ENCODE data around the gene PPM1F. TPM values are rescaled to one million over a fixed set of nuclear protein-coding genes. Genes with fewer than 3 reads are reported as not detected.
A peak's percentile ranks its signal among the peaks of the same experiment; 100 is the strongest.
"Not testable (repeated sequence)": the region's sequence is repeated elsewhere in the genome, so short reads cannot be mapped to it uniquely, and the experiment has no call there.

The PPM1F gene
- total and polyA plus RNA-seq, 10 donors: 13.6 to 103 (median 76.4) TPM

- no peak overlapping the region for H3K27ac ChIP-seq
- DNase-seq: no peak
- H3K4me1 ChIP-seq: peaks cover 0 to 18% (median 5%) of the 10 kb centered on the region in 6 donors
- H3K9me3 ChIP-seq: no peaks in the 10 kb centered on the region
- WGBS, 5 donors: 83 to 94% (median 88%) methylated on average over 5 to 6 of the region's 6 CpGs
- H3K27me3 ChIP-seq (replicated peaks in 1 of 7): no peaks in the 10 kb centered on the region
- H3K36me3 ChIP-seq: peaks cover 0 to 44% (median 20%) of the 10 kb centered on the region in 6 donors
- H3K4me3 ChIP-seq: no peak overlapping the region
- intact Hi-C loops (cut with DNase I; ENCODE audit: low total_unique reads): no loop called here
- TF ChIP-seq CTCF (IDR thresholded peaks at IDR 0.05 in 8 of 11, conservative IDR thresholded peaks at IDR 0.05 in 3 of 11): no peak
- TF ChIP-seq POLR2AphosphoS5 (IDR thresholded peaks at IDR 0.05): no peak
- TF ChIP-seq POLR2A (IDR thresholded peaks at IDR 0.05): no peak
These were observed 34.7 kb downstream of the PPM1F start for GRCh38 chr22:21917959-21918261.

GRCh38 chr22:21917181-21917958 lies 35.3 kb downstream of the PPM1F start:
- Histone ChIP-seq H3K4me3 (no peak overlapping the region), H3K27ac (no peak overlapping the region), H3K27me3 (replicated peaks in 1 of 7) (no peaks in the 10 kb centered on the region), H3K4me1 (peaks cover 0 to 18% (median 5%) of the 10 kb centered on the region in 6 donors), H3K36me3 (peaks cover 0 to 39% (median 17%) of the 10 kb centered on the region in 6 donors), H3K9me3 (no peaks in the 10 kb centered on the region)
- 60 to 83% (median 74%) methylated on average over 15 to 17 of the region's 17 CpGs for WGBS, 5 donors
- TF ChIP-seq POLR2AphosphoS5 (IDR thresholded peaks at IDR 0.05): peak in 2 of 3 donors; percentile 19 to 24
- TF ChIP-seq CTCF (IDR thresholded peaks at IDR 0.05 in 8 of 11, conservative IDR thresholded peaks at IDR 0.05 in 3 of 11): no peak
- intact Hi-C loops (cut with DNase I; ENCODE audit: low total_unique reads): no loop called here
- no peak for DNase-seq

DNA sequence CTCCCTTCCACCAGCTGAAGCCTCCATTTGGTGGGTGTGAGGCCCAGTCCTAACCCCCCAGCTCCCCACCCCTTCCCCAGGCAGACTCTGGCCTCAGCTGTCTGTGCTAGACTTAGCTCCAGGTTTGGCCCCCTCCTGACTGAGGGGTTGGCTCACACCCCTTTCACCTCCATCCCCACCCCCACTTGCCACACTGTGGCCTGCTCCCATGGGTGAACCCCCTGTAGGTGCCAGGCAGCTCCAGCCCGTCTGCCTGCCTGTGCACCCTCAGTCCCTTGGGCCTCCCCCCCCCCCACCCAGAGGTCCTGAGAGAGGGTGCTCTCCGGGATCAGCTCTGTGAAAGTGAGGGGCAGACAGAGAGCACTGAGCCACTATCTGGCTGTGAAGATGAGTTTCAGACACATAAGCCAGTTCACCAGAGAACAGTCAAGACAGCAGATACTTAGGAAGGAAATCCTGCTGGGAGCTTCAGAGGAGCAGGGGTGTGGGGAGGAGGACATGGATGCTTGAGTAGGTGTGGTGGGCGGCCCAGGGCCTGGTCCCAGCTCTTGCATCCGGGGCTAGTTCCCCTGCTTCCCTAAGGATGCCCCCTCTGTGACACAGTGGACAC lies 36.2 kb downstream of the PPM1F start:
- Histone ChIP-seq H3K36me3 (peaks cover 0 to 30% (median 13%) of the 10 kb centered on the region in 6 donors), H3K4me1 (peaks cover 0 to 13% (median 5%) of the 10 kb centered on the region in 6 donors), H3K9me3 (no peaks in the 10 kb centered on the region), H3K27ac (no peak overlapping the region), H3K4me3 (no peak overlapping the region), H3K27me3 (replicated peaks in 1 of 7) (no peaks in the 10 kb centered on the region)
- 72 to 86% (median 80%) methylated on average over 4 of the region's 4 CpGs for WGBS, 5 donors
- TF ChIP-seq CTCF (IDR thresholded peaks at IDR 0.05 in 8 of 11, conservative IDR thresholded peaks at IDR 0.05 in 3 of 11): no peak
- TF ChIP-seq POLR2A (IDR thresholded peaks at IDR 0.05): no peak
- TF ChIP-seq POLR2AphosphoS5 (IDR thresholded peaks at IDR 0.05): no peak
- DNase-seq: no peak
- intact Hi-C loops (cut with DNase I; ENCODE audit: low total_unique reads): no loop called here

DNA sequence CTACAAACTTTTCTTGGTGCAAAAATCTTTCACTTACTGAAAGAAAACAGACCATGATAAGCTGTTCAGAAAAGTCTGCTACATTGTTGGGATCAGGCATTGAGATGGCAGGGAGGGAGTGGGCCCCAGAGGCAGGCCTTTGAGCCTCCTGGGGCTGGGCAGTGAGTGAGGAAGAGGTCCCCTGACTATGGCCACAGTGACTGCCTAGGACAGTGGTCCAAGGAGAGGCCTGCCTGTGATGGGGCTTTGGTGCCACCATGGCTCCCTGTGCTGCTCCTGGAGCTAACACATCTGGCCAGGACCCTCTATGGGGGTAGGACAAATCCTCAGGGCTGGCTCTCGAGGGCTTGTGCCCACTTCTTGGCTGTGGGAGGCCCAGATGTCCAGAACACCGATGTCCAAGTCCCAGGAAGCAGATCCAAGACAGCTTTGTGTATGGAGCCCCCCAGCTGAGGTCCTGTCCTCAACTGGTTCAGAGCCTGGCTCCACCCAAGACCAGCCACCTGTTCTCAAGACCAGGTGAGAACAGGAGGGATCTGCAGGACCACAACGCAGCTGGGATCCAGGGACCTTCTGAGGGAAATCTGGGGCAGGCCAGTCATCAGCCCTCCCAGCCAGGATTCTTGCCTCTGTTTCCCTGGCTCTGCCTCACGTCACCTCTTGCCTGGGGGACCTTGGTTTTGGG lies 36.9 kb downstream of the PPM1F start:
- 79 to 96% (median 92%) methylated on average over 3 to 4 of the region's 4 CpGs for WGBS, 5 donors
- Histone ChIP-seq H3K9me3 (no peaks in the 10 kb centered on the region), H3K27me3 (replicated peaks in 1 of 7) (no peaks in the 10 kb centered on the region), H3K4me1 (peaks cover 0 to 11% (median 5%) of the 10 kb centered on the region in 6 donors), H3K27ac (no peak overlapping the region), H3K4me3 (no peak overlapping the region), H3K36me3 (peaks cover 0 to 23% (median 6%) of the 10 kb centered on the region in 6 donors)
- DNase-seq: no peak
- no peak for TF ChIP-seq CTCF (IDR thresholded peaks at IDR 0.05 in 8 of 11, conservative IDR thresholded peaks at IDR 0.05 in 3 of 11)
- TF ChIP-seq POLR2A (IDR thresholded peaks at IDR 0.05): no peak
- no peak for TF ChIP-seq POLR2AphosphoS5 (IDR thresholded peaks at IDR 0.05)
- intact Hi-C loops (cut with DNase I; ENCODE audit: low total_unique reads): no loop called here

GRCh38 chr22:21914033-21914642 lies 38.5 kb downstream of the PPM1F start:
- H3K9me3 ChIP-seq; intact Hi-C loops (cut with DNase I; ENCODE audit: low total_unique reads); H3K4me3 ChIP-seq; H3K36me3 ChIP-seq; H3K27ac ChIP-seq; H3K27me3 ChIP-seq (replicated peaks in 1 of 7): not testable (repeated sequence)
- 87 to 97% (median 95%) methylated on average over 8 of the region's 8 CpGs for WGBS, 5 donors
- peaks cover 0 to 11% (median 5%) of the 10 kb centered on the region in 6 donors for H3K4me1 ChIP-seq
- DNase-seq: peak; percentile 10

DNA sequence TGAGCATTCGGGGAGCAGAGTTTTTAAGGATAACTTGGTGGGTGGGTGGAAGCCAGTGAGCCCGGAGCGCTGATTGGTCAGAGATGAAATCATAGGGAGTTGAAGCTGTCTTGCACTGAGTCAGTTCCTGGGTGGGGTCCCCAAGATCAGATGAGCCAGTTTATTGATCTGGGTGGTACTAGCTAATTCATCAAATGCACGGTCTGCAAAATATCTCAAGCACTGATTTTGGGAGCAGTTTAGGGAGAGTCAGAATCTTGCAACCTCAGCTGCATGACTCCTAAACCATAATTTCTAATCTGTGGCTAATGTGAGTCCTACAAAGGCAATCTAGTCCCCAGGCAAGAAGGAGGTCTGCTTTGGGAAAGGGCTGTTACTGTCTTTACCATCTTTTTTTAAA lies 42.3 kb downstream of the PPM1F start:
- H3K9me3 ChIP-seq; H3K36me3 ChIP-seq; H3K27ac ChIP-seq; H3K27me3 ChIP-seq (replicated peaks in 1 of 7); H3K4me3 ChIP-seq; intact Hi-C loops (cut with DNase I; ENCODE audit: low total_unique reads); H3K4me1 ChIP-seq: not testable (repeated sequence)
- peak; percentile 9 for DNase-seq
- WGBS, 5 donors: 85 to 94% (median 93%) methylated on average over 4 of the region's 4 CpGs
